Kidney (tissue), 14 donors: ENCODE measurements around the gene IL32. TPM values are rescaled to one million over a fixed set of nuclear protein-coding genes. Genes with fewer than 3 reads are reported as not detected.

Experiments used
- DNase-seq, 5 donors: peaks; one replicate each; pipeline ENCODE4 v3.0.0-alpha.2; 2013 to 2020
- FAIRE-seq: peaks from 2 replicates; lab custom pipeline; 2012; peaks lifted over from hg19 to GRCh38; lab: Jason Lieb, UNC
- H3K27ac ChIP-seq, 2 donors: one replicate each; pipeline ENCODE4 v1.7.0; 2013; ENCODE audit warnings: low read depth in 2 of 2, low read length in 2 of 2, inconsistent platforms in 1 of 2
- H3K27me3 ChIP-seq: one replicate; pipeline ENCODE4 v1.7.1; 2013; ENCODE audit warnings: low read length, inconsistent platforms; ENCODE audit not compliant: control insufficient read depth, insufficient read depth
- H3K36me3 ChIP-seq, 3 donors: one replicate each; pipeline versions ENCODE4 v1.7.0 to v1.7.1; 2013; ENCODE audit warnings: low read length in 3 of 3, control low read depth in 1 of 3, inconsistent platforms in 1 of 3; ENCODE audit not compliant: insufficient read depth in 3 of 3, control insufficient read depth in 2 of 3
- H3K4me1 ChIP-seq, 3 donors: one replicate each; pipeline versions ENCODE4 v1.7.0 to v1.7.1; 2013; ENCODE audit warnings: low read length in 3 of 3, inconsistent platforms in 1 of 3, low read depth in 1 of 3; ENCODE audit not compliant: control insufficient read depth in 2 of 3, insufficient read depth in 2 of 3
- H3K4me3 ChIP-seq, 3 donors: one replicate each; pipeline versions ENCODE4 v1.7.0 to v1.8.1; 2013; ENCODE audit warnings: low read length in 3 of 3, control low read depth in 1 of 3, inconsistent platforms in 1 of 3
- H3K9ac ChIP-seq, 3 donors: one replicate each; pipeline versions ENCODE4 v1.7.0 to v1.7.1; 2013; ENCODE audit warnings: low read length in 3 of 3, control low read depth in 1 of 3, inconsistent platforms in 1 of 3
- H3K9me3 ChIP-seq, 3 donors: one replicate each; pipeline versions ENCODE4 v1.7.0 to v1.7.1; 2013; ENCODE audit warnings: low read length in 3 of 3, control low read depth in 1 of 3, inconsistent platforms in 1 of 3; ENCODE audit not compliant: control insufficient read depth in 2 of 3, insufficient read depth in 1 of 3
- intact Hi-C: fragments of 100-400 bp; cut with DNase I; formaldehyde crosslinking; loops from one replicate; pipeline ENCODE4 v1.11.1; 2022
- polyA plus RNA-seq: library from polyadenylated mRNA; stranded (reverse); fragments of 350-450 nt; fragmentation: Illumina TruSeq; extraction: RNeasy Lipid Tissue Mini Kit (QIAGEN cat#74804); gene quantifications from one replicate; pipeline ENCODE4 v1.2.3, GENCODE V29; 2014; ENCODE audit warnings: low read depth, low replicate concordance; ENCODE audit not compliant: insufficient read depth
- total RNA-seq: library from RNA; stranded (reverse); fragmentation: NEBNext Ultra II Directional; extraction: Animal tissue kit (Norgen Biotek cat#: 25700); gene quantifications from one replicate; pipeline ENCODE4 v1.2.1, GENCODE V29; 2021
- TF ChIP-seq, protein P1 (sequence below): IDR thresholded peaks from 3 replicates; pipeline ENCODE4 v1.5.1; 2012; ENCODE audit warnings: mild to moderate bottlenecking, moderate library complexity, borderline replicate concordance; ENCODE audit not compliant: insufficient read depth; ENCODE audit errors: extremely low read depth
- donor health status: control.
- donor health status: control.
- donor health status: control.
- donor health status: control.
- donor health status: control.
- donor health status: DM: yes; HTN: yes; CAD: no.
- donor health status: Normal renal cell carcinoma (clear cell type).

The IL32 gene
- total and polyA plus RNA-seq, 2 donors from 2014 or later: 181 to 495 TPM

- H3K9me3 ChIP-seq: no peaks in the 10 kb centered on the region
- no peak within 1 kb of the TSS for H3K9ac ChIP-seq
- H3K27me3 ChIP-seq: peaks cover 31% of the 10 kb centered on the region
- intact Hi-C loops: no loop called here
- H3K36me3 ChIP-seq: no peaks in the 10 kb centered on the region
- FAIRE-seq (no peak), DNase-seq (peak; percentile 31 to 82 (median 46))
- H3K4me3 ChIP-seq: no peak within 1 kb of the TSS
- TF ChIP-seq, protein P1, sequence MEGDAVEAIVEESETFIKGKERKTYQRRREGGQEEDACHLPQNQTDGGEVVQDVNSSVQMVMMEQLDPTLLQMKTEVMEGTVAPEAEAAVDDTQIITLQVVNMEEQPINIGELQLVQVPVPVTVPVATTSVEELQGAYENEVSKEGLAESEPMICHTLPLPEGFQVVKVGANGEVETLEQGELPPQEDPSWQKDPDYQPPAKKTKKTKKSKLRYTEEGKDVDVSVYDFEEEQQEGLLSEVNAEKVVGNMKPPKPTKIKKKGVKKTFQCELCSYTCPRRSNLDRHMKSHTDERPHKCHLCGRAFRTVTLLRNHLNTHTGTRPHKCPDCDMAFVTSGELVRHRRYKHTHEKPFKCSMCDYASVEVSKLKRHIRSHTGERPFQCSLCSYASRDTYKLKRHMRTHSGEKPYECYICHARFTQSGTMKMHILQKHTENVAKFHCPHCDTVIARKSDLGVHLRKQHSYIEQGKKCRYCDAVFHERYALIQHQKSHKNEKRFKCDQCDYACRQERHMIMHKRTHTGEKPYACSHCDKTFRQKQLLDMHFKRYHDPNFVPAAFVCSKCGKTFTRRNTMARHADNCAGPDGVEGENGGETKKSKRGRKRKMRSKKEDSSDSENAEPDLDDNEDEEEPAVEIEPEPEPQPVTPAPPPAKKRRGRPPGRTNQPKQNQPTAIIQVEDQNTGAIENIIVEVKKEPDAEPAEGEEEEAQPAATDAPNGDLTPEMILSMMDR: no peak
- no peak within 1 kb of the TSS for H3K27ac ChIP-seq
- peaks cover 0 to 7% (median 0%) of the 10 kb centered on the region in 3 donors for H3K4me1 ChIP-seq
Observed at GRCh38 chr16:3045758-3046640, 19.4 kb upstream of the IL32 start, which contains the start of gene MMP25. TSS of gene MMP25 (plus strand) at chr16:3046561. CDS start at chr16:3046918, 357 bp downstream.

DNA sequence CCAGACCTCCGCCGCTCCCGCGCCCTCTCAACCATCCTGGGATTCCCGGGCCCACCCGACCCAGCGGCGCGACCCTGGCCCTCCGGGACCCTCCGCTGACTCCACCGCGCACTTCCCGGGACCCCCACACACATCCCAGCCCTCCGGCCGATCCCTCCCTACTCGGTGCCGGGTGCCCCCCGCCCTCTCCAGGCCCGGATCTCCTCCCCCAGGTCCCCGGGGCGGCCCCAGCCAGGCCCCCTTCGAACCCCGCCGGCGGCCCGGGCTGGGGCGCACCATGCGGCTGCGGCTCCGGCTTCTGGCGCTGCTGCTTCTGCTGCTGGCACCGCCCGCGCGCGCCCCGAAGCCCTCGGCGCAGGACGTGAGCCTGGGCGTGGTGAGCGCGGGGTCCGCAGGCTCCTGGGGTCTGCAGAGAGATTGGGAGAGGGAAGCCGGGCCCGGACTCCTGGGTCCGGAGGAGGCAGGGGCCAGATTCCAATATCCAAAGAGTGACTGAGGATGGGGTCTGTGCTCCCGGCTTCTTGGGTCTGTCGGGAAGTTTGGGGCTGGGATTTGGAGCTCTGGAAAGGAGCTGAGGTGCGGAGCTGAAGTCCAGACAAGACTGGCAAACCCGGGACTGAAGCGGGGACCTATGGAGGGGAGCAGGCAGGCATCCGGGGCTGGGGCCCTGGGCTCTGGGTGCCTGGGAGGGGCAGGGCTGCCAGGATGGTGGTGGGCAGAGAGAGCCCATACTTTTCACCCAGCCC is 18.6 kb upstream of the IL32 start:
- Histone ChIP-seq H3K9me3 (no peaks in the 10 kb centered on the region), H3K4me3 (no peak overlapping the region), H3K27me3 (peaks cover 31% of the 10 kb centered on the region), H3K9ac (no peak overlapping the region), H3K4me1 (peaks cover 0 to 7% (median 0%) of the 10 kb centered on the region in 3 donors), H3K36me3 (no peaks in the 10 kb centered on the region), H3K27ac (no peak overlapping the region)
- DNase-seq (peak in 1 of 5 donors; percentile 44), FAIRE-seq (no peak)
- intact Hi-C loops: no loop called here
- TF ChIP-seq, protein P1: no peak

- H3K9ac ChIP-seq: no peak overlapping the region
- no peaks in the 10 kb centered on the region for H3K36me3 ChIP-seq
- intact Hi-C loops: no loop called here
- H3K4me1 ChIP-seq: peaks cover 0 to 7% (median 0%) of the 10 kb centered on the region in 3 donors
- peak in 1 of 5 donors; percentile 45 for DNase-seq
- TF ChIP-seq, protein P1: no peak
- H3K4me3 ChIP-seq: no peak overlapping the region
- H3K27me3 ChIP-seq: peaks cover 31% of the 10 kb centered on the region
- no peaks in the 10 kb centered on the region for H3K9me3 ChIP-seq
- FAIRE-seq: no peak
- H3K27ac ChIP-seq: no peak overlapping the region
Observed at GRCh38 chr16:3047387-3047720, 18.1 kb upstream of the IL32 start.
